ENCODE measurements around the gene CNTN6. TPM values are rescaled to one million over a fixed set of nuclear protein-coding genes. Genes with fewer than 3 reads are reported as not detected.

CNTN6 gene
- total and polyA plus RNA-seq, 5 experiments from 2014 or later = not detected

GRCh38 chr3:1190569-1190968 lies 97.7 kb downstream of the CNTN6 start:
- no peak for ATAC-seq
- DNase-seq = no peak
- no peak overlapping the region for H3K4me3 Mint-ChIP-seq
- peaks cover 0 to 16% (median under 1%) of the 10 kb centered on the region in 9 donors for H3K9me3 Mint-ChIP-seq
- no peak overlapping the region for H3K27ac Mint-ChIP-seq
- H3K27me3 Mint-ChIP-seq = no peaks in the 10 kb centered on the region
- no peaks in the 10 kb centered on the region for H3K4me1 Mint-ChIP-seq
- H3K36me3 Mint-ChIP-seq = no peaks in the 10 kb centered on the region
- POLR2A ChIA-PET = no interaction called here

- ATAC-seq = no peak
- H3K27me3 Mint-ChIP-seq = no peaks in the 10 kb centered on the region
- H3K36me3 Mint-ChIP-seq = no peaks in the 10 kb centered on the region
- no peak for DNase-seq
- no peak overlapping the region for H3K27ac Mint-ChIP-seq
- POLR2A ChIA-PET = no interaction called here
- no peak overlapping the region for H3K4me3 Mint-ChIP-seq
- H3K9me3 Mint-ChIP-seq = peaks cover 0 to 21% (median 1%) of the 10 kb centered on the region in 9 donors
- H3K4me1 Mint-ChIP-seq = no peaks in the 10 kb centered on the region
These were observed 98.2 kb downstream of the CNTN6 start for GRCh38 chr3:1191026-1191425.

GRCh38 chr3:1195947-1196346 lies 103.1 kb downstream of the CNTN6 start:
- no peak for ATAC-seq
- Mint-ChIP-seq H3K9me3 (peaks cover 0 to 27% (median 4%) of the 10 kb centered on the region in 9 donors), H3K36me3 (no peaks in the 10 kb centered on the region), H3K4me1 (no peaks in the 10 kb centered on the region), H3K4me3 (no peak overlapping the region), H3K27me3 (peaks cover 0 to 2% (median 0%) of the 10 kb centered on the region in 5 donors), H3K27ac (no peak overlapping the region)
- DNase-seq = no peak
- POLR2A ChIA-PET = no interaction called here

DNA sequence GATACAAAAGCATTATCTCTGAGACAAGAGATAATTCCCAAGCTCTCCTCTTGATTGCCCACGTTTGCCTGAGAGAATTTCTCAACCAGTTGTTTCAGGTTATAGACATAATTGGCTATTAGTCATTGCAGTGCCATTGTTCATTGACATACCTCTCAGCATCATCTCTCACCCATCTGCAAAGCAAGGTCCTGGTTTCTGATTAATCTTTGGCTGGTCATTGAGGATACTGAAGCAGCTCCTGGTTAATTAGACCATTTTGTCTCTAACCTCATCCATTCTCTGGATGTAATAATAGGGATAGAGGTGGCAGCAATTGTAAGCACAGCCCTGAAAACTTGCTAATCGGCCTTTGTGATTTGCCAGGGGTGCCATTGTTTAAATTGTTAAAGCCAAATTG lies 104.2 kb downstream of the CNTN6 start:
- Mint-ChIP-seq H3K36me3 (no peaks in the 10 kb centered on the region), H3K4me1 (no peaks in the 10 kb centered on the region), H3K4me3 (no peak overlapping the region), H3K27me3 (peaks cover 0 to 2% (median 0%) of the 10 kb centered on the region in 5 donors), H3K27ac (no peak overlapping the region), H3K9me3 (peaks cover 0 to 25% (median 4%) of the 10 kb centered on the region in 9 donors)
- ATAC-seq (no peak), DNase-seq (no peak)
- POLR2A ChIA-PET = no interaction called here

DNA sequence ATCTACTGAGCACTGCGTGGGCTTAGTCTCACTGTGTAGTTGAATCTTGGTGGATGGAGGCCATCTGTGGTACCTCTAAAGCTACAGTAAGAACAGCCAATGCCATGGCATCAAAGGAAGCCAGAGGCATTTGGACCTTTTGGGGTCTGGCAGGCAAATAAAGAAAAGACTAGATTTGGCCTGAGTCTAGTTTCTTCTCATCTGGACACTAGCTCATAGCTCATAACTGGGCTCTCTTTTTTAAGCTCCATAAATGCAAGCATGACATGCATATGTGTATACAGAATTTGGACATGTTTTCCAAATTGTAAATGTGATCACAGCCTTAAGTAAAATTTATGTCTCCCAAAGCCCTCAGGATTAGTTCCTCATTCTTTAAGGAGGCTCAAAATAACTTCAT lies 107.5 kb downstream of the CNTN6 start:
- POLR2A ChIA-PET = no interaction called here
- no peak overlapping the region for H3K4me3 Mint-ChIP-seq
- H3K36me3 Mint-ChIP-seq = no peaks in the 10 kb centered on the region
- H3K27me3 Mint-ChIP-seq = peaks cover 0 to 2% (median 0%) of the 10 kb centered on the region in 5 donors
- ATAC-seq = no peak
- H3K9me3 Mint-ChIP-seq = peaks cover 0 to 16% (median 4%) of the 10 kb centered on the region in 9 donors
- H3K4me1 Mint-ChIP-seq = no peaks in the 10 kb centered on the region
- no peak overlapping the region for H3K27ac Mint-ChIP-seq
- no peak for DNase-seq

- Mint-ChIP-seq H3K36me3 (no peaks in the 10 kb centered on the region), H3K4me1 (no peaks in the 10 kb centered on the region), H3K27ac (no peak overlapping the region), H3K4me3 (no peak overlapping the region), H3K9me3 (peaks cover 0 to 9% (median 0%) of the 10 kb centered on the region in 9 donors), H3K27me3 (no peaks in the 10 kb centered on the region)
- DNase-seq = no peak
- POLR2A ChIA-PET = no interaction called here
- ATAC-seq = no peak
These were observed 115.1 kb downstream of the CNTN6 start for GRCh38 chr3:1207904-1208303.

DNA sequence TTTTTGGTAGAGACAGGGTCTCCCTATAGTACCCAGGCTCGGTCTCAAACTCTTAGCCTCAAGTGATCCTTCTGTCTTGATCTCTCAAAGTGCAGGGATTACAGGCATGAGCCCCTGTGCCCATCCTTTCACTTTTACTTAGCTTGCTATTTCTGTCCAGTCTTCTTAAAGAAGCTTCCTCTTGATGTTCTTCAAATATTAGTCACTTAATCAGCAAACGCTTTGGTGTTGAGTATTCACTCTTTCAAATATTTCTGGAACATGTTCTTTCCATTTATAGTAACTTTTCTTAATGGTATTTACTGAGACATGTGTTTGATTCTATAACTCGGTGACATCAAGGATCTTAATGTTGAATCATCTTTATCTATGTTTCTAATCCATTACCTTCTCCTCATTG lies 122.1 kb downstream of the CNTN6 start:
- ATAC-seq = no peak
- H3K36me3 Mint-ChIP-seq = peaks cover 0 to 3% (median 0%) of the 10 kb centered on the region in 3 donors

DNA sequence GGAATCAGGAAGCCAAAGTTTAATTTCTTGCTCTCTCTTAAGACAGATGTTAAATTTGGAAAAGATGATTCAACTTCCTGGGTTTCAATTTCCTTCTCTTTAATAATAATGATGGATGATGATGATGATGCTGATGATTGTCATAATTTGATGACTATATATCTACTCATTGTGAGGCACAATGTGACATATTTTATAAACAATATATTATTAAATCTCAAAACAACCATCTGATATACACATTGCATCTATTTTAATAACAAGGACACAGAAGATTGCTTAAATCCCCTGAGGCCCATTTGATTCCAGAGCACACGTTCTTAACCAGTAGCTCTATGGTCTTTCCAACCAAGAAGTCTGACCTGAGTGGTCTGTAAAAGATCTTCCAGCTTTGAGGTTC lies 124.0 kb downstream of the CNTN6 start:
- no peak overlapping the region for H3K4me3 Mint-ChIP-seq
- POLR2A ChIA-PET = no interaction called here
- no peaks in the 10 kb centered on the region for H3K4me1 Mint-ChIP-seq
- H3K36me3 Mint-ChIP-seq = peaks cover 0 to 3% (median 0%) of the 10 kb centered on the region in 3 donors
- H3K9me3 Mint-ChIP-seq = peaks cover 0 to 14% (median 3%) of the 10 kb centered on the region in 9 donors
- DNase-seq (no peak), ATAC-seq (no peak)
- no peak overlapping the region for H3K27ac Mint-ChIP-seq
- no peaks in the 10 kb centered on the region for H3K27me3 Mint-ChIP-seq

More for the DNA sequence above, 122.1 kb downstream of the CNTN6 start:
- H3K27ac Mint-ChIP-seq = no peak overlapping the region
- no peak overlapping the region for H3K4me3 Mint-ChIP-seq
- H3K4me1 Mint-ChIP-seq = no peaks in the 10 kb centered on the region
- DNase-seq = no peak
- POLR2A ChIA-PET = no interaction called here
- peaks cover 0 to 14% (median 3%) of the 10 kb centered on the region in 9 donors for H3K9me3 Mint-ChIP-seq
- H3K27me3 Mint-ChIP-seq = no peaks in the 10 kb centered on the region

GRCh38 chr3:1227111-1227510 lies 134.3 kb downstream of the CNTN6 start:
- no peak overlapping the region for H3K27ac Mint-ChIP-seq
- POLR2A ChIA-PET = no interaction called here
- no peak for ATAC-seq

DNA sequence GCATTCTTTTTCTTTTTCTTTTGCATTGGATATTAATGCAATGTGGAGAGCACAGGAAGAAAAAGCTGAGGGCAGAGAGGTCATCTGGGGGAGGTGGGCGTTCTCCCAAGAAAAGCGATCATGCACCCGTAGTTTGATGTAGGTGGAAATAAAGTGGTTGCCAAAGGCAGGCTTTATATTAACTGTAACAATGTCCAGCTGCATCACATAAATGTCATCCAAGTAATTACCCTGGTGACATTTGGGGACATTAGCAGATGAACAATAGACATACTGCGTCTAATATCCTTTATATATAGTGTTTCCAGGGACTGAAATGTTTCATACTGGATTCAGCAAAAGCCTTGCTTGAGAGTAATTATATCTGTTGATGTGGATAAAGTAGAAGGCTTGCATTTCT lies 135.5 kb downstream of the CNTN6 start:
- no peak overlapping the region for H3K27ac Mint-ChIP-seq
- H3K4me3 Mint-ChIP-seq = no peak overlapping the region
- H3K9me3 Mint-ChIP-seq = peaks cover 0 to 13% (median 4%) of the 10 kb centered on the region in 9 donors
- H3K36me3 Mint-ChIP-seq = no peaks in the 10 kb centered on the region
- H3K4me1 Mint-ChIP-seq = no peaks in the 10 kb centered on the region
- DNase-seq (no peak), ATAC-seq (no peak)
- POLR2A ChIA-PET = no interaction called here
- no peaks in the 10 kb centered on the region for H3K27me3 Mint-ChIP-seq

More at GRCh38 chr3:1227111-1227510, 134.3 kb downstream of the CNTN6 start:
- H3K4me1 Mint-ChIP-seq = no peaks in the 10 kb centered on the region
- no peaks in the 10 kb centered on the region for H3K27me3 Mint-ChIP-seq
- peaks cover 0 to 9% (median 4%) of the 10 kb centered on the region in 9 donors for H3K9me3 Mint-ChIP-seq
- no peak overlapping the region for H3K4me3 Mint-ChIP-seq
- no peaks in the 10 kb centered on the region for H3K36me3 Mint-ChIP-seq
- DNase-seq = no peak

DNA sequence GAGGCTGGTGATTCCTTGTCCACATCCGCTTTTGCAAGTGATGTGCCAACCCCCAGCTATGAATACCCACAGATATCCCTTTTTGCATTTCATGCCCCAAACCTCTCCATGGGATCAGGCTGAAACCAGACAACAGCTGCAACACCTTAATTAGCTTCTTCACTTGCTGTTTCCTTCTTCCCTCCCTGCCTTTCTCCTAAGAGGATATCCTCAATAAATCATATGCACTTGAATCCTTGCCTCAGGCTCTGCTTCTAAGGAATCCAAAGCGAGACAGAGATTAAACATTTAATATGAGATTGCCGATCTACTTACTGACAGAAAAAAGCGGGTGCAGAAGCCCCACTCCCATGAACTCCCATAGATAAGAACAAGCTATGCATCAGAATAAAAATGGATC lies 138.1 kb downstream of the CNTN6 start:
- Mint-ChIP-seq H3K4me3 (no peak overlapping the region), H3K27ac (no peak overlapping the region), H3K4me1 (no peaks in the 10 kb centered on the region), H3K27me3 (no peaks in the 10 kb centered on the region), H3K36me3 (no peaks in the 10 kb centered on the region), H3K9me3 (peaks cover 0 to 13% (median 0%) of the 10 kb centered on the region in 9 donors)
- POLR2A ChIA-PET = no interaction called here
- DNase-seq = no peak
- no peak for ATAC-seq

GRCh38 chr3:1232276-1232675 lies 139.5 kb downstream of the CNTN6 start:
- H3K9me3 Mint-ChIP-seq = peaks cover 0 to 13% (median 0%) of the 10 kb centered on the region in 9 donors
- no peaks in the 10 kb centered on the region for H3K27me3 Mint-ChIP-seq
- H3K27ac Mint-ChIP-seq = no peak overlapping the region
- no peaks in the 10 kb centered on the region for H3K36me3 Mint-ChIP-seq
- DNase-seq = no peak
- POLR2A ChIA-PET = no interaction called here
- H3K4me1 Mint-ChIP-seq = no peaks in the 10 kb centered on the region
- H3K4me3 Mint-ChIP-seq = no peak overlapping the region
- ATAC-seq = no peak

DNA sequence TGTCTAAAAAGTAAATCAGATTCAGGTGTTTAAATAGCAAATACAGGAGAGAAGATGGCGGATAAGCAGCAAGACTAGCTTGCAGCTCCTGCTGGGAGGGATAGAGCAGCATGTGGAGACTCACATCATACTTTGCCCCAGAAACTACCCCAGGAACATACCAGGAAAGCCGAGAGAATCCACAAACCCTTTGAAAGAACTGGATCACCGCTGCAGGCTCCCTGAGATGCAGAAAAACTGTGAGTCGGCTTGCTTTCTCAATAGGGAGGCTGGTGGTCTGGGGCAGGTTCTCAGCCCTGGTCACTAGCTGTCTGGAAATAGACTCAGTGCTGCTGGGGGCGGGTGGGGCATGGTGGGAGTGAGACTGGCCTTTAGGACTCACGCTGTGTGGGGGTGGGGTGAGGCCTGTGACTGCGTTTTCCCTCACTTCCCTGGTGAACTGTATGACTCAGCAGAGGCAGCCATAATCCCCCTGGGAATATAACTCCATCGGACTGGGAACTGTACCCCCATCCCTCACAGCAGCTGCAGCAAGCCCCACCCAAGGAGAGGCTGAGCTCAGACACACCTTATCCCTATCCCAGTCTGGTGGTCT lies 142.8 kb downstream of the CNTN6 start:
- DNase-seq = no peak
- no peak for ATAC-seq
- Mint-ChIP-seq H3K27me3 (no peaks in the 10 kb centered on the region), H3K36me3 (no peaks in the 10 kb centered on the region), H3K27ac (no peak overlapping the region), H3K4me1 (no peaks in the 10 kb centered on the region), H3K9me3 (peaks cover 0 to 24% (median 2%) of the 10 kb centered on the region in 9 donors), H3K4me3 (no peak overlapping the region)
- POLR2A ChIA-PET = no interaction called here
